ENCODE data around the gene TMEM175. TPM values are rescaled to one million over a fixed set of nuclear protein-coding genes. Genes with fewer than 3 reads are reported as not detected.

The TMEM175 gene
- total and polyA plus RNA-seq, 2 of the 13 experiments (the other 11 are each of a cell fraction or from before 2014, with no cell fraction given): 5.1 to 9.9 TPM

GRCh38 chr4:1004557-1005485 lies 72.6 kb downstream of the TMEM175 start:
- ChIA-PET CTCF (ENCODE audit: low intra/inter-chr PET ratio, low total read pairs) (no interaction called here), POLR2A (interaction anchor here (0.7 kb wide), 1 partner anchor 12 kb away, joined by 4 read pairs; no protein-coding TSS in a partner anchor)
- Histone ChIP-seq H3K4me1 (ENCODE audit: insufficient read depth, low read length) (peaks cover 12% of the 10 kb centered on the region), H3K9me3 (ENCODE audit: low read length) (no peaks in the 10 kb centered on the region), H3K4me3 (replicated peaks in 1 of 3; ENCODE audit: insufficient read depth in 1 of 3, low read depth in 2 of 3, low read length in 3 of 3) (no peak overlapping the region), H3K9ac (ENCODE audit: insufficient read depth, low read depth, low read length) (no peak overlapping the region), H3K27me3 (ENCODE audit: control insufficient read depth in 1 of 2, insufficient read depth in 2 of 2, low read length in 2 of 2) (peaks cover 10 to 39% of the 10 kb centered on the region in 2 experiments), H2AFZ (ENCODE audit: low read length) (no peak overlapping the region), H3K79me2 (ENCODE audit: insufficient read depth, low read length) (no peaks in the 10 kb centered on the region), H4K20me1 (ENCODE audit: insufficient read depth, low read length) (no peaks in the 10 kb centered on the region), H3K36me3 (replicated peaks in 1 of 2; ENCODE audit: control insufficient read depth in 1 of 2, insufficient read depth in 2 of 2, low read length in 2 of 2) (no peaks in the 10 kb centered on the region), H3K4me2 (ENCODE audit: low read depth, low read length) (no peak overlapping the region), H3K27ac (ENCODE audit: extremely low read length, insufficient read depth, low read length) (no peak overlapping the region)
- FAIRE-seq (no peak), DNase-seq (ENCODE audit: low spot score) (no peak), ATAC-seq (no peak)
- no peak for TF ChIP-seq ZSCAN29 (CRISPR knock-in tag; conservative IDR thresholded peaks at IDR 0.05)
- no peak for TF ChIP-seq XRCC5 (optimal IDR thresholded peaks at IDR 0.05; ENCODE audit: low read length)
- TF ChIP-seq NR2F6 (IDR thresholded peaks at IDR 0.05): no peak
- TF ChIP-seq NR2F6 (CRISPR knock-in tag; IDR thresholded peaks at IDR 0.05): no peak
- TF ChIP-seq SNRNP70 (IDR thresholded peaks at IDR 0.05; ENCODE audit: low read depth, low read length): no peak
- no peak for TF ChIP-seq TEAD3 (CRISPR knock-in tag; optimal IDR thresholded peaks at IDR 0.05; ENCODE audit: borderline replicate concordance)
- TF ChIP-seq ARNTL (CRISPR knock-in tag; IDR thresholded peaks at IDR 0.05): no peak
- no peak for TF ChIP-seq ZNF629 (CRISPR knock-in tag; conservative IDR thresholded peaks at IDR 0.05)
- 37% methylated on average over 6 of the region's 25 CpGs for WGBS (ENCODE audit: low lambda C conversion rate)
- intact Hi-C loops (cut with micrococcal nuclease; ENCODE audit: unreplicated experiment) (no loop called here), in situ Hi-C loops (cut with HindIII; ENCODE audit: extremely low pct_ligation_motif_present, low pct_unique_long_range_greater_than_20kb) (no loop called here)
- BruUV-seq (replicated peaks): no TSS peak

DNA sequence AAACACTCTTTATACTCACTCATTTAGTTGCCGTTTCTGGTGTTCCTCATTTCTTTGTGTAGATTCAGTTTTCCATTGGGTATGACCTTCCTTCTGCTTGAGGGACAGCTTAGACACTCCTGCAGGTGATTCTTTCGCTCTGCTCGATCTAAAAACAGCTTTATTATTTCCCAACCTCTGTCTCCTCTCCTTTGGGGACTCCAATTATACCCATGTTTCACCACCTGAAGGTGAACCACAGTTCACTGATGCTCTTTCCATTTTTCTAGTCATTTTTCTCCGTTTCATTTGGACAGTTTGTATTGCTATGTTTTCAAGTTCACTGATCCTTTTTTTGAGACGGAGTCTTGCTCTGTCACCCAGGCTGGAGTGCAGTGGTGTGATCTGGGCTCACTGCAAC lies 74.6 kb downstream of the TMEM175 start:
- Histone ChIP-seq H3K9me3 (ENCODE audit: low read length) (no peaks in the 10 kb centered on the region), H3K4me1 (ENCODE audit: insufficient read depth, low read length) (peaks cover 24% of the 10 kb centered on the region), H3K27me3 (ENCODE audit: control insufficient read depth in 1 of 2, insufficient read depth in 2 of 2, low read length in 2 of 2) (peaks cover 9 to 38% of the 10 kb centered on the region in 2 experiments), H3K79me2 (ENCODE audit: insufficient read depth, low read length) (no peaks in the 10 kb centered on the region), H3K4me2 (ENCODE audit: low read depth, low read length) (no peak overlapping the region), H3K36me3 (replicated peaks in 1 of 2; ENCODE audit: control insufficient read depth in 1 of 2, insufficient read depth in 2 of 2, low read length in 2 of 2) (no peaks in the 10 kb centered on the region), H4K20me1 (ENCODE audit: insufficient read depth, low read length) (no peaks in the 10 kb centered on the region), H3K9ac (ENCODE audit: insufficient read depth, low read depth, low read length) (no peak overlapping the region), H3K27ac (ENCODE audit: extremely low read length, insufficient read depth, low read length) (no peak overlapping the region), H3K4me3 (replicated peaks in 1 of 3; ENCODE audit: insufficient read depth in 1 of 3, low read depth in 2 of 3, low read length in 3 of 3) (no peak overlapping the region), H2AFZ (ENCODE audit: low read length) (no peak overlapping the region)
- in situ Hi-C loops (cut with HindIII; ENCODE audit: extremely low pct_ligation_motif_present, low pct_unique_long_range_greater_than_20kb): no loop called here
- DNase-seq (ENCODE audit: low spot score) (no peak), FAIRE-seq (no peak), ATAC-seq (no peak)
- TF ChIP-seq FOXJ3 (CRISPR knock-in tag; IDR thresholded peaks at IDR 0.05; ENCODE audit: borderline replicate concordance) (no peak), ZNF781 (CRISPR knock-in tag; IDR thresholded peaks at IDR 0.05; ENCODE audit: borderline replicate concordance, not compliant biosample characterization) (no peak), ZBTB25 (CRISPR knock-in tag; IDR thresholded peaks at IDR 0.05) (no peak), ELF3 (CRISPR knock-in tag; IDR thresholded peaks at IDR 0.05) (no peak), ELF4 (CRISPR knock-in tag; IDR thresholded peaks at IDR 0.05; ENCODE audit: borderline replicate concordance) (no peak), TP53 (CRISPR knock-in tag; conservative IDR thresholded peaks at IDR 0.05) (no peak), ISL2 (CRISPR knock-in tag; IDR thresholded peaks at IDR 0.05) (no peak), MIXL1 (CRISPR knock-in tag; IDR thresholded peaks at IDR 0.05) (no peak), STAG1 (CRISPR knock-in tag; IDR thresholded peaks at IDR 0.05) (no peak)
- TF ChIP-seq, protein P1, sequence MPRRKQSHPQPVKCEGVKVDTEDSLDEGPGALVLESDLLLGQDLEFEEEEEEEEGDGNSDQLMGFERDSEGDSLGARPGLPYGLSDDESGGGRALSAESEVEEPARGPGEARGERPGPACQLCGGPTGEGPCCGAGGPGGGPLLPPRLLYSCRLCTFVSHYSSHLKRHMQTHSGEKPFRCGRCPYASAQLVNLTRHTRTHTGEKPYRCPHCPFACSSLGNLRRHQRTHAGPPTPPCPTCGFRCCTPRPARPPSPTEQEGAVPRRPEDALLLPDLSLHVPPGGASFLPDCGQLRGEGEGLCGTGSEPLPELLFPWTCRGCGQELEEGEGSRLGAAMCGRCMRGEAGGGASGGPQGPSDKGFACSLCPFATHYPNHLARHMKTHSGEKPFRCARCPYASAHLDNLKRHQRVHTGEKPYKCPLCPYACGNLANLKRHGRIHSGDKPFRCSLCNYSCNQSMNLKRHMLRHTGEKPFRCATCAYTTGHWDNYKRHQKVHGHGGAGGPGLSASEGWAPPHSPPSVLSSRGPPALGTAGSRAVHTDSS (CRISPR knock-in tag; conservative IDR thresholded peaks at IDR 0.05): no peak
- ChIA-PET CTCF (ENCODE audit: low intra/inter-chr PET ratio, low total read pairs) (no interaction called here), POLR2A (interaction anchor here (1.1 kb wide), 1 partner anchor 11 kb away, joined by 3 read pairs; no protein-coding TSS in a partner anchor)
- no TSS peak for BruUV-seq (replicated peaks)
- intact Hi-C loops (cut with micrococcal nuclease; ENCODE audit: unreplicated experiment): no loop called here
- WGBS (ENCODE audit: low lambda C conversion rate): 49% methylated on average over 5 of the region's 5 CpGs

Measured in HepG2 (cell line).